ENCODE data around the gene GTF2A2.

DNA sequence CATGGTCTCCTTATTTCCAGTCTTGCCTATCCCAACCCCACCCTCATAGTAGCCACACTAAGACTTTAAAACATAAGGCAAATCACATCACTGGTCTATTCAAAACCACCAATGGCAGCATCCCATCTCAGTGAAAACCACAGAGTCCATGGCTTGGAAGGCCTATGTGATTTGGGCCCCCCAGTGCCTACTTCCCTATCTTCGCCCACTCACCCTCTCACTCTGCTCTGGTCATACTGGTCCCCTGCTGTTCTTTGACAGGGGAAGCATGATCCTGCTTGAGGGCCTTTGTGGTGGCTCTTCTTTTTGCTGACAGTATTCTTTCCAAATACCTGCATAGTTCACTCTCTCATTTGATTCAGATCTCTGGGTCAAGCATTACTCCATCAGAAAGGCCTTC, 3.3 kb downstream of the GTF2A2 start:
- TF ChIP-seq, protein P1, sequence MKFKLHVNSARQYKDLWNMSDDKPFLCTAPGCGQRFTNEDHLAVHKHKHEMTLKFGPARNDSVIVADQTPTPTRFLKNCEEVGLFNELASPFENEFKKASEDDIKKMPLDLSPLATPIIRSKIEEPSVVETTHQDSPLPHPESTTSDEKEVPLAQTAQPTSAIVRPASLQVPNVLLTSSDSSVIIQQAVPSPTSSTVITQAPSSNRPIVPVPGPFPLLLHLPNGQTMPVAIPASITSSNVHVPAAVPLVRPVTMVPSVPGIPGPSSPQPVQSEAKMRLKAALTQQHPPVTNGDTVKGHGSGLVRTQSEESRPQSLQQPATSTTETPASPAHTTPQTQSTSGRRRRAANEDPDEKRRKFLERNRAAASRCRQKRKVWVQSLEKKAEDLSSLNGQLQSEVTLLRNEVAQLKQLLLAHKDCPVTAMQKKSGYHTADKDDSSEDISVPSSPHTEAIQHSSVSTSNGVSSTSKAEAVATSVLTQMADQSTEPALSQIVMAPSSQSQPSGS (CRISPR knock-in tag; IDR thresholded peaks at IDR 0.05; ENCODE audit: borderline replicate concordance, low read depth) = no peak
- TF ChIP-seq, protein P2, sequence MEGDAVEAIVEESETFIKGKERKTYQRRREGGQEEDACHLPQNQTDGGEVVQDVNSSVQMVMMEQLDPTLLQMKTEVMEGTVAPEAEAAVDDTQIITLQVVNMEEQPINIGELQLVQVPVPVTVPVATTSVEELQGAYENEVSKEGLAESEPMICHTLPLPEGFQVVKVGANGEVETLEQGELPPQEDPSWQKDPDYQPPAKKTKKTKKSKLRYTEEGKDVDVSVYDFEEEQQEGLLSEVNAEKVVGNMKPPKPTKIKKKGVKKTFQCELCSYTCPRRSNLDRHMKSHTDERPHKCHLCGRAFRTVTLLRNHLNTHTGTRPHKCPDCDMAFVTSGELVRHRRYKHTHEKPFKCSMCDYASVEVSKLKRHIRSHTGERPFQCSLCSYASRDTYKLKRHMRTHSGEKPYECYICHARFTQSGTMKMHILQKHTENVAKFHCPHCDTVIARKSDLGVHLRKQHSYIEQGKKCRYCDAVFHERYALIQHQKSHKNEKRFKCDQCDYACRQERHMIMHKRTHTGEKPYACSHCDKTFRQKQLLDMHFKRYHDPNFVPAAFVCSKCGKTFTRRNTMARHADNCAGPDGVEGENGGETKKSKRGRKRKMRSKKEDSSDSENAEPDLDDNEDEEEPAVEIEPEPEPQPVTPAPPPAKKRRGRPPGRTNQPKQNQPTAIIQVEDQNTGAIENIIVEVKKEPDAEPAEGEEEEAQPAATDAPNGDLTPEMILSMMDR (IDR thresholded peaks at IDR 0.05) = no peak
- TF ChIP-seq HMGA2 (CRISPR knock-in tag; IDR thresholded peaks at IDR 0.05) (no peak), NFYB (CRISPR knock-in tag; conservative IDR thresholded peaks at IDR 0.05; ENCODE audit: low read depth) (no peak)

Data from WTC11 (cell line).